NCI-H345 treated with DMSO at 0.1 percent for 48 hours (cell line): Measurements from ENCODE around the gene ZFX.
"Not testable (repeated sequence)": the region's sequence is repeated elsewhere in the genome, so short reads cannot be mapped to it uniquely, and the experiment has no call there.

ENCODE experiments used
- DNase-seq: peaks from one replicate; lab custom pipeline; 2025; ENCODE audit not compliant: unreplicated experiment; lab: John Stamatoyannopoulos, UW

The ZFX gene

DNA sequence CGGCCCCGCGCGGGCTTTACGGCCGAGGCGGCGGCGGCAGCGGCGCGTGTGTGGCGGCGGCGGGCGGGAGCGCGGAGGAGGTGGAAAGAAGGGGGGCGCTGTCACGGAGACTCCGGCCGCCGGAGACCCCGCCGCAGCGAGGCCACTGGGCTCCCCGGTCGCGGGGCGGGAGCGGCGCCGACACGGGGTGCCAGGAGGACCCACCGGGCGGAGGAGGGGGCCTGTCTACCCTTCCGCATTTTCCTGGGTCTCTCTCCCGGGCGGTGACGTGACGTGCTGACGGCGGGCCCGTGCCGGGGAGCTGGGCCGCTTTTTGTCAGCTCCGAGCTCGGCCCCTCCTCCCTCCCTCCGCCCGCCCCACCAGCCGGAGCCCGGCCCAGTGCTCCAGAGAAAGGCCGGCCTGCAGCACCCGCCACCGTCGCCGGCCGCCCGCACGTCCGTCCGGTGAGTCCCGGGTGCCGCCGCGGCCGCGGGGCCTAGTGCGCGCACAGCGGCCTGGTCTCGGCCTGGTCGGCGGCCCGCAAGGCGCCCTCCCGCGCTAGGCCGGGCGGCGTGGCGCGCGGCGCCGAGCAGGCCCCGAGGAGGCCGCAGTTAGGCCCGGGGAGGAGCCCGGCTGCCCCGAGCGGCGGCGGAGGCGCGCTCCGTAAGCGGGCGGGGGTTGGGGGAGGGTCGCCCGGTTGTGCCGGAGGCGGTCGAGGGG is at the start of gene ZFX:
TSS of gene ZFX (plus strand) at position 379 of the 700 bp plus-strand sequence. CDS start 23,014 bp downstream, outside the sequence.
- DNase-seq, result no peak

DNA sequence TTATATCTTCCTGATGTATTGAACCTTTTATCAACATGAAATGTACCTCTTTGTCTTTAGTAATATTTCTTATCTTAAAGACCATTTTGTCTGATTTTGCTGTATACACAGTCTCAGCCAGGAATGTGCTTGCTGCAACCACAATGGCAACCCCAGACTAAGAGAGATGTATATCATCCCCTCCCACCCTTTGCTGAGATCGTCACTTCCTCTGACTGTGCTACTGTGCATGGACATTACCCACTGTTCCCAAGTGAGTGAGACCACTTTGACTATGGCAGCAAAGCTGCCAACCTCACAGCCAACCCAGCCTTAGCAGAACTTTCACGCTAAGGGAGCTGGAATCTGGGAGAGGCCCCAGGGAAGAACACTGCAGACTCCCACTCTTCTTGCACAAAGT is 48.8 kb upstream of the ZFX start:
- no peak for DNase-seq

DNA sequence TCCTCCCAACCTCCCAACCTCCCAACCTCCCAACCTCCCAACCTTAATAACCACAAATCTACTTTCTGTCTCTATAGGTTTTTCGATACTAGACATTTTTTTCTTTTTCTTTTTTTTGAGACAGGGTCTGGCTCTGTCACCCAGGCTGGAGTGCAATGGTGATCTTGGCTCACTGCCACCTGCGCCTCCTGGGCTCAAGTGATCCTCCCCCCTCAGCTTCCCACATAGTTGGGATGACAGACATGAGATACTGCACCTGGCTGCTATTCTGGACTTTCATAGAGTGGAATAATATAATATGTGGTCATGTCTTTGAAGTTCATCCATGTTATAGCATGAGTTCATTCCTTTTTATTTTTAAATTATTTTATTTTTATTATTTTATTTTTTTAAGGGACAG is 39.5 kb upstream of the ZFX start:
- DNase-seq, result no peak

DNA sequence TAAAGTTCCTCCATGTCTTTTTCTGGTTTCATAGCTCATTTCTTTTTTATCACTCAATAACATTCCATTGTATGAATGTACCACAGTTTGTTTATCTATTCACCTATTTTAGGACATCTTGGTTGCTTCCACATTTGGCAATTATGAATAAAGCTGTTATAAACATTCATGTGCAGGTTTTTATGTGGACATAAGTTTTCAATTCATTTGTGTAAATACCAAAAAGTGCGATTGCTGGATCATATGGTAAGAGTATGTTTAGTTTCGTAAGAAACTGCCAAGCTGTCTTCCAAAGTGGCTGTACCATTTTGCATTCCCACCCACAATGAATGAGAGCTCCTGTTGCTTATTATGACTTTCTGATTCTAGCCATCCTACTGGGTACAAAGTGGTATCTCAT is 36.3 kb upstream of the ZFX start:
- no peak for DNase-seq

DNA sequence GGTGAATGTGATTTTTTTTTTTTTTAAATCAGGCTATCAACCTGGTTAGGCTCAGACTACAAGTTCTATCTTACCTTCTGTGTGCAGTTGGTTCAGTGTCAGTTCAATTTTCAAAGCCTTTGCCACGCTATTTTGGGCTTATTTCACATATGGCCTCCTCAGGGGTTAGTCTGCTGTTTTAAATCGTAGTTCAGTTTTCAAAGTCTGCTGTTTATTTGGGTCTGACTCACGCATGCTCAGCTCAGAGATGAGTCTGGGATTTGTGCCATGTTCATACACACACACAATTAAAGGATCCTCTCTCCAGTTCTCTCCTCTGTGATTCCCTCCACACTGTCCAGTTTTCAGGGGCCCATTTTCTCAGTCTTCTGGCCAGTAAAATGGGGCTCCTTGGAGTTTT is 32.3 kb upstream of the ZFX start:
- DNase-seq, result no peak

DNA sequence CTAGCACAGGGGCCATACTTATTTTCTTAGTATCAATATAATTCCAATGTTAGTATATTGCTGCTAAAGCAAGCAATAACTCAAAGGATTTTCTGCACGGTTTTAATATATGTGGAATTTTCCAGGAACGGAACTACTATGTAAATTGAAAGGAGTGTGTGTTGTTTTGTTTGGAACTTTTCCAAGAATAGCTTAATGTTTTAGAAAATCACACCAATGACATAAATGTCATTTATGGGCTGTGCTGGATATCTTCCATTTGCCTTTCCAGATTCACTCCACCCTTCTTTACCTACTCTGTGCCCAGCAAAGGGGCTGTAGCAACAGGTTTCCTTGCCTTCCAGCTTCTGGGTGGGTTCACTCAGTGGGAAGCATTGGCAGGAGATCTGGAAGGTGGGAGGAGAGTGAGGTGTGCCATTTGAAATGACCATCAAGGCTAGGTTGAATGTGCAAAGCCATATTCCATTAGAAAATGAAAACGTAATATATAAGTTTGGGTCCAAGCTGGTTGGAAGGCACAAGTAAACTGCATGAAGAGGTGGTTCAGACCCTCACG is 25.2 kb upstream of the ZFX start:
- no peak for DNase-seq

DNA sequence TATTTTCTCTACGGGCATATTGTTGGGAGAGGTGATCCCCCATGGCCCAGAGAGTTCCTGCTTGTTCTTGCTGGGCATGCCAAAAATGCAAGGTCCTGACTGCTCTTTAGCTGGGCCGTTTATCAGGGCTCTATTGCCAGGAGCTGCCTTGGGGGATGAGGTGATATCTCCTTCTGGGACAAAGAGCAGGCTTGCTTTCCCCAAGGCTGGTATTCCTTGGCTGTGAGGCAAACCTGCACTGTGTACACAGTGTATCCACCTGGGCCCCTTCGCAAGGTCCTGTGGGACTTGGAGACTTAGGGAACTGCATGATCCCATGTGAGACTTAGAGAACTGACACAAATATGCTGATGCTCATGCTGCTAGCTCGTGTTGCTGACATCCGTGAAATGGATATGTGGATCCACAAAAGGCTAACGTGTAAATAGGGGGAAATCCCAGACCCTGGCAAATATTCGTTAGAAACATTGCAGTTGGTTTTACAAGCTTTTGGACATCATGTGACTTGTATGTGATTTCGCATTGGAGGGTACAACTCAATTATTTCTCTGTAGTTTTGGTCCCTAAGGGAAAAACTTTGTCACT is 24.4 kb upstream of the ZFX start:
- no peak for DNase-seq

DNA sequence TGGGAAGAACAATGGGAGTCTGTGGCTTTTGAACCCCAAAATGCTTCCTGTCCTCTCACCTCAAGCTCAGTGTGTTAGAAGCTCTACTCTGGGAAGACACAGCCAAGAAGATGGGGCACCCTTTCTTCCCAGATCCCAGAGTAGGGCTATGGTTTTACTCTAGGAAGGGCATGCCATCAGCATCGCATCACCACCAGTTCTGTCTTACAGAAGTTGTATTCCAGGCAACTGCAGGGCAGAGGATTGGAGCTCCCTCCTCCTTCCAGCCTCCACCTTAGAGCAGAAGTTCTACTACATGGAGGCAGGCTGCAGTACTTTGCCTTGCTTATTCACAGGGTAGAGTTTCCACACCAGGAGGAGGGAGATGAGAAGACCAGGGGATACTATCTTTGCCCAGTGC is 18.1 kb upstream of the ZFX start:
- no peak for DNase-seq

DNA sequence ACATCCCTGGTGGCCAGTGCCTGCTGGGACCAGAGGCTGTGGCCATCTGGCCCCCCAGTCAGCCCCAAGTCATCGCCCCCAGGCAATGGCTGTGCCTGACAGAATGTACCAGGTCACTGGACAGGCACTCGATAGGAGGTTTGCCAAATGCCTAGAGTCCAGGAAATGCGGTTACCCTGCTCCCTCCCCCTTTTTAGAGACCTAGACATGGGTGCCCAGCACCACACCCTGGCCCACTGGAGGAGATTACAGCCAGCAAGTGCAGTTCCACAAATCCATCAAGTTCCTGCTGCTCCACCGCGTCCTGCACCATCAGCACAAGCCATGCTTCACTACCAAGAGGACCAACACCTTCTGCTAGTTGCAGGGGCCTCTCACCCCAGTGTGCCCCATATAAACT is 16.2 kb upstream of the ZFX start:
- no peak for DNase-seq

DNA sequence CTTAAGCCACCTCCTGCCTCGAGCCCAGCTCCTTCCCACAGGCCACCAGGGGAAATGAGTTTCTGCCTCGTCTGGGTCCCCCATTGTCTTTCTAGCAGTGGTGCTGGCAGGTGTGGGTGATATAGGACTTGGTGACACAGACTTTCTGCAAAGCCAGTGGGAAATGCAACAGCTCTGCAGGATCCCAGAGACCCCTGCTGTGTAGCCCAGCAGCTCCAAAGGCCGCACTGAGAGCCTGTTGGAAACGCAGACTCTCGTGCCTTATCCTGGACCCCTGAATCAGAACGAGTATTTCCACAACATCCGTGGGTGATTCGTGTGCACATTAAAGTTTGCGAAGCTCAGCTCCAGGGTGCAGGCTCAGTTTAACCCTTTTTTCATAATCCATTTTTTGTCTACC is 13.8 kb upstream of the ZFX start:
- not testable (repeated sequence) for DNase-seq

DNA sequence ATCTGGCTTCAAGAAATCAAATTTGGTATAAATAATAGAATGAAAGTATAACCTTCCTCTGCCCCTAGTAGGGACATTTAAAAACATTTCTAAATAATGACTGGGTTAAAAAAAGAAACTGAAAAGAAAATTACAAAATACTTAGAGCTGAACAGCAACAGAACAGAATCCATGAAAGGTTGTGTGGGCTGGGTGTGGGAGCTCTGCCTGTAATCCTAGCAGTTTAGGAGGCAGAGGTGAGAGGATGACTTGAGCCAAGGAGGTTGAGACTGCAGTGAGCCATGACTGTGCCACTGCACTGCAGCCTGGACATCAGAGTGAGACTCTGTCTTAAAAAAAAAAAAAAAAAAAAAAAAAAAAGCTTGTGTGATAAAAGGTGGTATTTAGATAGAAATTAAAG is 12.3 kb upstream of the ZFX start:
- no peak for DNase-seq

DNA sequence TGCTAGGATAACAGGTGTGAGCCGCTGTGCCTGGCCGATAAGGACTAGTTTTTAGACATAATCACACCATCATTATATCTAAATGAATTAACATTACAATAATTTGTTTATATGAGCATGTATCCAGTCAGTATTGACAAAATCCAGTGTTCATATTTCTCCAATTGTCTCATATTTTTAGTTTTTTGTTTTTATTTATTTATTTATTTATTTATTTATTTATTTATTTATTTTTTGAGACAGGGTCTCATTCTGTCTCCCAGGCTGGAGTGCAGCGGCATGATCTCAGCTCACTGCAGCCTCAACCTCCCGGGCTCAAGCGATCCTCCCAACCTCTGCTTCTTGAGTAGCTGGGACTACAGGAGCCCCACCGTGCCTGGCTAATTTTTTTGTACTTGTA is 5.5 kb upstream of the ZFX start:
- not testable (repeated sequence) for DNase-seq

DNA sequence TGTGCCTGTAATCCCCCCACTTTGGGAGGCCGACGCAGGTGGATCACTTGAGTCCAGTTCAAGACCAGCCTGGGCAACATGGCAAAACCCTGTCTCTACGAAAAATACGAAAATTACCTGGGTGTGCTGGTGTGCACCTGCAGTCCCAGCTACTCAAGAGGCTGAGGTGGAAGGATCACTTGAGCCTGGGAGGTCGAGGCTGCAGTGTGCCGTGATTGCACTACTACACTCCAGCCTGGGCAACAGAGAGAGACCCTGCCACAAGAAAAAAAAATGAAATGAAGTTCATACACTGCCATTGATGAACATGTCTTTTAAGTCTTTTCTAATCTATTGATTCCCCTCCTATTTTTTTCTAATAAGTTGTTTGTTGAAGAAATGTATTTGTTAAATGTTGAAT is 5.0 kb upstream of the ZFX start:
- no peak for DNase-seq

DNA sequence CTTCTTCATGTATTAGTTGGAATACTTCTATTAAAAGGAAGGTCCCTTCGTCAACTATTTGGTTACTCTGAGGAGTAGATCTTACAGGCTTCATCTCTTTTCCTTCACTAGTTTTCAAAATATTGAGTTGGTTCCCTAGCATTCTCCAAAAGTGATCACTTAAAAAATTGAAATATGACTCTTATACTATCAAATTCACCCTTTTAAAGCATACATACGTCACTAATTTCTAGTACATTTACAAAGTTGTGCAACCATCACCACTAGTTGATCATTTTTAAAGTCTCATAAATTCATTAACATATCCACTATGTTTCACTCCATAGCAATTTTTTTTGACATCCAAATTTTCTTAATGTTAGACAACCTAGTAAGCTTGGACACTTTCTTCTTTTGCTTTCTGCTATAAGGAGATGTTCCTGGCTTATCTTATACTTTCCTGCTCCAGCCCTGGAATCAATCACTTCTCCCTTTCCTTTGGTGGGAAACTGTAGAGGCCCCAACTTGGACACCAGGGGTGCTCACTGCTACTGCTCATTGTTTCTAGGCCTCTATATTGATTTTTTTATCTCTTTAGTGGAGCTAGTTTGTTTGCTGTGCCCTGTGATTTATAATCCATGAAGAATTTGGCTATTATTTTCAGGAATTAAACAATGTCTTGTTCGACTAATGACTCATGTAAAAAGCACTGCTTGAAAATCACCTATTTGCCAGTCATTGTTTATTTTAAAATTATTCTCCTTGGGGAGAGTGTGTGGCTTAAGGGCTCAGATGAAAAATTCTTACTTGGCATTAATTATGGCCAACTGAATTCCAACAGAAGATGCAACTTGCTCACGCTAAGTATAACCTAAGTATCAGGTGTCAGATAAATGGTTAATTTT is 4.0 kb upstream of the ZFX start:
- no peak for DNase-seq

DNA sequence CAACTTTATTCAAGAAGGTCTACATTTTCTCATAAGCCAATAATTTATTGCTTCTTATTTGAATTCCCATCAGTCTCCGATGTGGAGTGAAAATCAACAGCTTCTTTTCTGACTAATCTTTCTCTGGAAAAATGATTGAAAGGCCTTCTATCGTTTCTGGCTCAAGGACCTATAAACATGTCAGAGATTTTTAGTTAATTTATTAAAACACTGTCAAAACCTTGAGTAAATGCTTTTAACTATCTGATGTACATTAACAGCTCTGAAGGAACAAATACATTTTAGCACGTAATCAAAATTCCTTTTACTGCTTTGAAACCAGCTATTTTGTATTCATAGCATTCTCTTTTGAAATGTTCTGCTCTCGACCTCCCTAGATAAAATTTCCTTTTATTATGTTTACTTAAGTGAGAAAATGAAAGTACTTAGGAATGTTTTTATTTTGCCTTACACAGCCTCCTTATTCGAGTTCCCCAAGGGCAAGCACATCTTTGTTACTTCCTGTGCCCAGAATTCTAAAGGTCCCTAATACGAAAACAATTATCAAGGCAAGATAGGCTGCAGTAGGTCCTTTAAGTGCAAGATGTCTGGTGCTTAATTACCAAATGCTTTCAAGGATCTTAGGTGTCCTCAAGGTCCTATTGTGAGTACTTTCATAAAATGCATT is 3.1 kb upstream of the ZFX start:
- DNase-seq, result no peak

DNA sequence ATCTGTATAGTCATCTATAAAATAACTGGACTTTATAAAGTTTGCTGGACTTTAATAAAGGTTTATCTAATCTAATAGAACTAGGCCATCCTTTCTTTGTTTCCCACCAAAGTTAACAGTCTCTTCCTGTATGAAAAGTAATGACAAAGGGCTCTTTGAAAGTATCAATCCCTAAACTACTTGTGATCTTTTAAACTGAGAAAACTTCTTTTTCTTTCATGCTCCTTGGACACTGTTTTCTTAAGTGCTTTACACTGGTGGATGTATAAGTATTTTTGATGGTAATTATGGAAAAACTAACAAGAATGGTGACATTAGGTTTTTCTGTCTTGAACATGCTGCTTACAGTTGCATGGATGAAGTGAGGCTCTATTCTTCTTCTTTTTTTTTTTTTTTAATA is 2.4 kb upstream of the ZFX start:
- DNase-seq, result no peak

DNA sequence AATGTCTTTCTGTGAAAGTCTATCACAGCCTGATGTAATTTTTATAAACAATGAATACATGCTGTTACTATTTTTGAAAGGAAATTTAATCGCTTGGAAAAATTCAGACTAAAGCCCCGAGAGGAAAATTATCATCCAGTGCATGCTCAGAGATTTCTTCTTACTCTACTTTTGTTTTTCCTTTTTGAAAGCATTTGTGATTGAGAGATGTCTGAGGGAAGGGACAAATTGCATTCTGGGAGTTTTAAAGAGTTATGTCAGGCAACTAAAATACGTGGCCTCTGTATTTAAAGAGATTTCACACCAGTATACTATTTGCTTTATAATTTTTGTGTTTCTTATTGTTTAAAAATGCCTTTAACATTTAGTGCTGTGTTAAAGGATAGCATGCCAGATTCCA is 1.4 kb upstream of the ZFX start:
- DNase-seq, result no peak

DNA sequence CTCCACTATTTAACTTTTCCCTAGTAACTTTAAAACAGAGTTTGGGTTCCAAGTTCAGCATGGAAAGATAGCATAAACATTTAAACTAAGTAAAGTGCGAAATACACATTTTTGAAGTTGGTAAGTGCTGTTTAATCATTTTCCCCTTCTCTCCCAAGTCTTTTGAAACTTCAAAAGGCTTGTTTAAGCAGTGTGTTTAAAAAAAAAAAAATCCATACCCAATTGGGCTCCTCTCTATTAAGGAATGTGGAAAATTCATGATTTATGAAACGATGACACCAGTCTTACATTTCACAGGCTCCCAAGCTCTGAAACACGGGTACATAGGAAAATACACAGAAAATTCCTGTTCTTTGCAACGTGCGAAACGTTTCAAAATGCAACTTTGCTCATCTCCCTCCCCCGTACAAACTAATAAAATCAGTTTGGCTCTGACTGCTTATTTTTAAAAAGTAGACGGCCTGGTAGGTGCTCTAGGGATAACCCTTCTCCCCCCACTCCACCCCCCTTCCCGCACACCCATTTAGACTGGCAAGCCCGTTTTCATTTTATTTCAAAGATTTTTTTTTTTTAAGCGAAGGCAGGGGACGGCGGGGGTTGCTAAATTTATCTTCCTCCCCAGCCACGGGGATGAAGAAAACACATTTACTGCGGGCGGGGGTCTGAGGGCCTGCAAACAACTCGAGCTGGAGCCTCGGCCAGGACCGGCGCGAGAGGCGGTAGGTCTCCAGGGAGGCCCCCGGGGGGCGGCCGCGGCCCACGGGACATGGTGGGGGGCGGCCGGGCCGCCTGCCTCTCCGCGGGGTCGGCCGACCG is 786 bp upstream of the ZFX start:
- no peak for DNase-seq

DNA sequence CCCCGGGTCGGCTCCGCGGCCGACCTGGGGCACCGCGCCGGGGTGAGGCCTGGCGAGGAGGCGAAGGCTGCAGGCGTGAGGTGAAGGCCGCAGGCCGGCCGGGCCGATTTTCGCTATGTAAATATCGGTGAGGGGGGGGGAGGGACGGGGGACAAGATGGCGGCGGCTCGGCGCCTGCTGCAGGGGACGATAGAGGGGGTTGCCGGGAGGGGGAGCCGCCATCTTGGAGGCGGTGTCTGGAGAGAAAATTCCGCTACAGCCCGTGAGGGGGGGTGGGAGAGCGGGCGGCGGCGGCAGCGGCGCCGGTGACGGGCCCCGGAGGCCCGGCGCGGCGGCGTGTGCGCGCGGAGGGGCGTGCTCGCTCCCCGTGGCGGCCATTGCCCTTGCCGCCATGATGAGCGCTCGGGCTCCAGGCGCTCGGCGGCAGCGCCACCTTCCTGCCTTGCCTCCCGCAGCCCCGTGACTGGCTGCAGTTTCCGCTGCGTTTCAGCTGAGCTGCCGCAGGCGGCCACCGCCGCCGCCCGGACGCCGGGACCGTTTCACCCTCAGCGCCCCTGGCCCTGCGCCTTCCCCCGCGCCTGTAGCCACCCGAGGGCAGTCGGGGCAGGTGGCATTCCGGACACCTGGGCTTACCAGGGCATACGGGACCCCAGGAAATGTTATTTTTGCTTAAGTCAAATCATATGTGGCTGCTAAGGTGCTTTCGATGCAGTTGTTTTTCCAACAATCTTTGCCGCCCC is 692 bp downstream of the ZFX start:
- peak; percentile 62 for DNase-seq

DNA sequence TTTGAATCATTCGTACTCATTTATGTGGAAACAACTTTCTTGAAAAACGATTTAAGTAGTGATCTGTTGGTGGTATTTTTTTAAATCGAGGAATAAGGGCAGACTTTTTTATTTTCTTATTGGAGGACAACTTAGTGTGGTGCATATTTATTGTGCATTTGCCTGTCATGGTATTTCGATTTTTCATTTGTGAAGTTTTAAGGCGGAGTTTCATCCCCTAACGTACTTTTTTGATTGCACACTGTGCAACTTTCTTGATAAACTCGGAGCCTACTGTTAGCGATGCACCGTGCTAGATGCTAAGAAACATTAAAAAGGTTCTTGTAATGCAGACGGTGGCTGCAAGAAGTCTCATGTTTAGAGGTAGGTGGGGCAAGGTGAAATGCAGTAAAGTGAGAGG is 1.4 kb downstream of the ZFX start:
- no peak for DNase-seq
